Measurements from ENCODE around the gene POMGNT2. TPM values are rescaled to one million over a fixed set of nuclear protein-coding genes. Genes with fewer than 3 reads are reported as not detected.

The POMGNT2 gene
- total RNA-seq, 6 experiments from 2014 or later = 4.8 to 9.2 (median 6.0) TPM

- intact Hi-C loops (cut with DNase I) = no loop called here
- WGBS (ENCODE audit: insufficient coverage, low coverage, low lambda C conversion rate, missing lambda C conversion rate) = 41% methylated on average over 4 of the region's 4 CpGs
- Histone ChIP-seq H3K9me3 (no peaks in the 10 kb centered on the region), H3K4me3 (peak overlapping the region in 1 of 3 donors; percentile 15), H3K4me1 (peaks cover 0 to 25% (median 12%) of the 10 kb centered on the region in 4 donors), H3K36me3 (no peaks in the 10 kb centered on the region), H3K27me3 (no peaks in the 10 kb centered on the region), H3K27ac (peak overlapping the region in 2 of 3 donors; percentile 86 to 98)
- DNase-seq (no peak), ATAC-seq (peak; percentile 57 to 70 (median 69))
- TF ChIP-seq CTCF (IDR thresholded peaks at IDR 0.05) (no peak), POLR2A (IDR thresholded peaks at IDR 0.05) (no peak)
These were observed 31.4 kb downstream of the POMGNT2 start for GRCh38 chr3:43074482-43074881.

DNA sequence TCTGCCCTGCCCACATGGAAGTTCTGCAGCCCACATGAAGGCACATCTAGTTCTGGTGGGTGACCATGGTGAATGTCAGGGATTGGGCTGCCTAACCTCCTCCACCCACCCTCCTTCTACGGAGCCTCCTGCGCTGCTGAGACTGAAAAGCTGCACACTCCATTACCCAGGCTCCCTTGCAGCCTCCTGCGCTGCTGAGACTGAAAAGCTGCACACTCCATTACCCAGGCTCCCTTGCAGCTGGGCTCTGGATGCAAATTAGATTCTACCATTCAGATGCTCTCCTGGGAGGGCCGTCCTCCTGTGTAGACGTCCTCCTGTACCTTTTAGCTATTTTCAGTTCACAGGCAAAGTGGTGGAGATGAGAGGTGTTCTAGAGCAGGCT, 32.1 kb downstream of the POMGNT2 start:
- ATAC-seq = no peak
- intact Hi-C loops (cut with DNase I) = no loop called here
- Histone ChIP-seq H3K36me3 (no peaks in the 10 kb centered on the region), H3K27me3 (no peaks in the 10 kb centered on the region), H3K4me1 (peaks cover 0 to 25% (median 12%) of the 10 kb centered on the region in 4 donors), H3K4me3 (no peak overlapping the region), H3K9me3 (no peaks in the 10 kb centered on the region), H3K27ac (peak overlapping the region in 2 of 3 donors; percentile 86 to 98)
- DNase-seq = no peak
- 92% methylated on average over 3 of the region's 5 CpGs for WGBS (ENCODE audit: insufficient coverage, low coverage, low lambda C conversion rate, missing lambda C conversion rate)
- TF ChIP-seq POLR2A (IDR thresholded peaks at IDR 0.05) (no peak), CTCF (IDR thresholded peaks at IDR 0.05) (no peak)

DNA sequence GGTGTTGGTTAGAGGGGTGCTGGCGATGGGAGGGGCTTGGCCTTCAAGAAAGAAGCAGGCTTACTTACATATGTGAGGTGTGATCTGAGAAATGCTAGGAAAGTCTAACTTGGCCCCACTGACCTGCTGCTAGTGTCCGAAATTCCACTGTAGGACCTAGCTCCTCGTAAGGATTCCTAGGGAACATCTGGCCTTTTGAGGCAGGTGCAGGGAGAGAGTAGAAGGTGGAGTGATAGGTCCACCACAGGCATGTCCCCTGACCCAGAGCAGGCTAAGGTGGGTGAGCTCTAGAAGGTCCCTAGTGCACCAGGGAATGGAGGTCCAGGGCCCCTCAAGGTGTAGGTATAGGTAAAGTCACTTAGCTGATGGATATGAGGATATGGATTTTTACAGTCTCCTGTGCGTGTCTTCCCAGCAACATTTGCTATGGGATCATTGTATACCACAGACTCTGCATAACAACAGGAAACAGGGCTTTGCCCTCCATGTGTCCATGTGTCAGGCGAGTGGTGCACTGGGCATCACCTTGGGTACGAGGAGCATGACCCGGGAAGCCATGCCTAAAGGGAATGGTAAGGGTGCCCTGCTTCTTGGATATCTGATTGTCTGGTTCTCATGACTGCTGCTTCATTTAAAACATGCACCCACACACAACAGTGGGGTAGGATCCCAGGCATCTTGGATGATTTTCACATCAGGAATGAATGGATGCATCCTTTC, 32.6 kb downstream of the POMGNT2 start:
- H3K27ac ChIP-seq = no peak overlapping the region
- H3K27me3 ChIP-seq = no peaks in the 10 kb centered on the region
- H3K4me3 ChIP-seq = no peak overlapping the region
- H3K4me1 ChIP-seq = peaks cover 0 to 25% (median 12%) of the 10 kb centered on the region in 4 donors
- no peak for TF ChIP-seq CTCF (IDR thresholded peaks at IDR 0.05)
- TF ChIP-seq POLR2A (IDR thresholded peaks at IDR 0.05) = no peak
- no peaks in the 10 kb centered on the region for H3K9me3 ChIP-seq
- H3K36me3 ChIP-seq = no peaks in the 10 kb centered on the region
- WGBS (ENCODE audit: insufficient coverage, low coverage, low lambda C conversion rate, missing lambda C conversion rate) = 100% methylated on average over 1 of the region's 7 CpGs
- ATAC-seq = no peak
- intact Hi-C loops (cut with DNase I) = no loop called here
- no peak for DNase-seq

GRCh38 chr3:43072361-43072760, 33.5 kb downstream of the POMGNT2 start:
- DNase-seq = no peak
- WGBS (ENCODE audit: insufficient coverage, low coverage, low lambda C conversion rate, missing lambda C conversion rate) = 83% methylated on average over 2 of the region's 4 CpGs
- TF ChIP-seq CTCF (IDR thresholded peaks at IDR 0.05) (no peak), POLR2A (IDR thresholded peaks at IDR 0.05) (no peak)
- Histone ChIP-seq H3K36me3 (no peaks in the 10 kb centered on the region), H3K27ac (no peak overlapping the region), H3K27me3 (no peaks in the 10 kb centered on the region), H3K9me3 (no peaks in the 10 kb centered on the region), H3K4me1 (peaks cover 0 to 25% (median 12%) of the 10 kb centered on the region in 4 donors), H3K4me3 (no peak overlapping the region)
- intact Hi-C loops (cut with DNase I) = no loop called here
- no peak for ATAC-seq

Measured in right lobe of liver (tissue), 6 donors.